Activated T-helper 2 cell treated with anti-CD3 and anti-CD28 coated beads, Interferon-gamma antibody, Interleukin-2, Interleukin-4, amounts not matched to agents 10 μg/mL and 5 μg/mL and 100 μg/mL, durations not matched to agents 14 hours and 24 hours and 36 hours (primary cell): Measurements from ENCODE around the gene CCDC85B. TPM values are rescaled to one million over a fixed set of nuclear protein-coding genes. Genes with fewer than 3 reads are reported as not detected.
"Not testable (repeated sequence)": the region's sequence is repeated elsewhere in the genome, so short reads cannot be mapped to it uniquely, and the experiment has no call there.

Experiments
- DNase-seq: peaks from one replicate; pipeline ENCODE4 v3.0.0; 2021; ENCODE audit warnings: low spot score
- H3K27ac Mint-ChIP-seq: one replicate; pipeline ENCODE4 v1.8.0; 2021; ENCODE audit warnings: mixed read lengths
- H3K27me3 Mint-ChIP-seq: one replicate; pipeline ENCODE4 v1.8.0; 2021; ENCODE audit warnings: low read depth, mixed read lengths
- H3K36me3 Mint-ChIP-seq: one replicate; pipeline ENCODE4 v1.8.0; 2021; ENCODE audit warnings: low read depth, mixed read lengths
- H3K4me1 Mint-ChIP-seq: one replicate; pipeline ENCODE4 v1.8.0; 2021; ENCODE audit warnings: low read depth, mixed read lengths
- H3K4me3 Mint-ChIP-seq: one replicate; pipeline ENCODE4 v1.8.0; 2021; ENCODE audit warnings: low read depth, mild to moderate bottlenecking, moderate library complexity, mixed read lengths
- H3K9me3 Mint-ChIP-seq: one replicate; pipeline ENCODE4 v1.8.0; 2021; ENCODE audit warnings: mixed read lengths
- intact Hi-C: fragments of 100-400 bp; cut with micrococcal nuclease; formaldehyde crosslinking; loops from one replicate; pipeline ENCODE4 v1.15.1; 2023
- total RNA-seq: library from RNA; stranded (reverse); gene quantifications from 2 replicates; pipeline ENCODE4 v1.2.3, GENCODE V29; 2022

Gene CCDC85B
- total RNA-seq, 1 donor from 2014 or later, result 53.2 TPM

- Mint-ChIP-seq H3K36me3 (peaks cover 61% of the 10 kb centered on the region), H3K27me3 (no peaks in the 10 kb centered on the region), H3K4me3 (peak within 1 kb of the TSS; percentile 98), H3K9me3 (no peaks in the 10 kb centered on the region), H3K4me1 (peaks cover 47% of the 10 kb centered on the region), H3K27ac (peak within 1 kb of the TSS; percentile 92)
- DNase-seq, result peak; percentile 91
- intact Hi-C loops, result loop anchor here (1.0 to 2.0 kb wide), 2 partner anchors 73 to 101 kb away; partner anchors contain the start of gene SART1
Observed at GRCh38 chr11:65888163-65888814, 2.2 kb upstream of the CCDC85B start, which contains the start of gene FIBP. Gene FIBP, minus strand, starts transcription at chr11:65888471. Its CDS starts 53 bp downstream, at chr11:65888418.

GRCh38 chr11:65891219-65892136 is 1.0 kb downstream of the CCDC85B start:
- Mint-ChIP-seq H3K4me3 (peak overlapping the region; percentile 79), H3K27me3 (no peaks in the 10 kb centered on the region), H3K27ac (peak overlapping the region; percentile 78), H3K36me3 (peaks cover 57% of the 10 kb centered on the region), H3K9me3 (no peaks in the 10 kb centered on the region), H3K4me1 (peaks cover 59% of the 10 kb centered on the region)
- intact Hi-C loops, result loop anchor here (5.0 kb wide), 1 partner anchor 36 kb away; no protein-coding TSS in a partner anchor
- no peak for DNase-seq

- DNase-seq, H3K9me3 Mint-ChIP-seq, H3K27me3 Mint-ChIP-seq: not testable (repeated sequence)
- Mint-ChIP-seq H3K27ac (peak overlapping the region; percentile 78), H3K36me3 (peaks cover 57% of the 10 kb centered on the region), H3K4me3 (peak overlapping the region; percentile 79), H3K4me1 (peaks cover 56% of the 10 kb centered on the region)
- intact Hi-C loops, result loop anchor here (5.0 kb wide), 1 partner anchor 35 kb away; no protein-coding TSS in a partner anchor
Observed at GRCh38 chr11:65892137-65892540, 1.7 kb downstream of the CCDC85B start.

GRCh38 chr11:65892661-65893317 is 2.3 kb downstream of the CCDC85B start:
- intact Hi-C loops, result loop anchor here (5.0 kb wide), 1 partner anchor 35 kb away; no protein-coding TSS in a partner anchor
- DNase-seq, result no peak
- peak overlapping the region; percentile 79 for H3K4me3 Mint-ChIP-seq
- H3K4me1 Mint-ChIP-seq, result peaks cover 55% of the 10 kb centered on the region
- peak overlapping the region; percentile 78 for H3K27ac Mint-ChIP-seq
- no peaks in the 10 kb centered on the region for H3K9me3 Mint-ChIP-seq
- no peaks in the 10 kb centered on the region for H3K27me3 Mint-ChIP-seq
- H3K36me3 Mint-ChIP-seq, result peaks cover 58% of the 10 kb centered on the region

- Mint-ChIP-seq H3K27ac (peak overlapping the region; percentile 85), H3K27me3 (no peaks in the 10 kb centered on the region), H3K9me3 (no peaks in the 10 kb centered on the region), H3K36me3 (peaks cover 59% of the 10 kb centered on the region), H3K4me1 (peaks cover 55% of the 10 kb centered on the region), H3K4me3 (peak overlapping the region; percentile 79)
- intact Hi-C loops, result loop anchor here (5.0 kb wide), 1 partner anchor 33 kb away; no protein-coding TSS in a partner anchor
- peak; percentile 41 for DNase-seq
Observed at GRCh38 chr11:65894034-65894591, 3.6 kb downstream of the CCDC85B start.

- Mint-ChIP-seq H3K4me1 (peaks cover 45% of the 10 kb centered on the region), H3K27me3 (no peaks in the 10 kb centered on the region), H3K36me3 (peaks cover 59% of the 10 kb centered on the region), H3K9me3 (no peaks in the 10 kb centered on the region), H3K4me3 (peak overlapping the region; percentile 30), H3K27ac (peak overlapping the region; percentile 31)
- DNase-seq, result no peak
- intact Hi-C loops, result no loop called here
Observed at GRCh38 chr11:65895482-65895981, 5.1 kb downstream of the CCDC85B start.

- no peak for DNase-seq
- intact Hi-C loops, result no loop called here
- Mint-ChIP-seq H3K27me3 (no peaks in the 10 kb centered on the region), H3K9me3 (no peaks in the 10 kb centered on the region), H3K4me3 (peak overlapping the region; percentile 2), H3K4me1 (peaks cover 50% of the 10 kb centered on the region), H3K27ac (peak overlapping the region; percentile 27), H3K36me3 (peaks cover 58% of the 10 kb centered on the region)
Observed at GRCh38 chr11:65896034-65896999, 5.8 kb downstream of the CCDC85B start.

GRCh38 chr11:65897020-65897471 is 6.6 kb downstream of the CCDC85B start:
- H3K9me3 Mint-ChIP-seq, result no peaks in the 10 kb centered on the region
- intact Hi-C loops, result no loop called here
- peaks cover 51% of the 10 kb centered on the region for H3K36me3 Mint-ChIP-seq
- H3K27ac Mint-ChIP-seq, result peak overlapping the region; percentile 27
- no peak for DNase-seq
- H3K27me3 Mint-ChIP-seq, result no peaks in the 10 kb centered on the region
- peak overlapping the region; percentile 13 for H3K4me3 Mint-ChIP-seq
- peaks cover 50% of the 10 kb centered on the region for H3K4me1 Mint-ChIP-seq

GRCh38 chr11:65898656-65899355 is 8.3 kb downstream of the CCDC85B start:
- Mint-ChIP-seq H3K4me3 (peak overlapping the region; percentile 82), H3K27ac (peak overlapping the region; percentile 71), H3K36me3 (peaks cover 36% of the 10 kb centered on the region), H3K9me3 (no peaks in the 10 kb centered on the region), H3K27me3 (no peaks in the 10 kb centered on the region), H3K4me1 (peaks cover 41% of the 10 kb centered on the region)
- intact Hi-C loops, result no loop called here
- DNase-seq, result no peak

GRCh38 chr11:65899356-65900124 is 9.1 kb downstream of the CCDC85B start:
- no peaks in the 10 kb centered on the region for H3K9me3 Mint-ChIP-seq
- peak overlapping the region; percentile 82 for H3K4me3 Mint-ChIP-seq
- H3K27me3 Mint-ChIP-seq, result no peaks in the 10 kb centered on the region
- peak; percentile 57 for DNase-seq
- intact Hi-C loops, result loop anchor here (1.0 kb wide), 2 partner anchors 9 to 20 kb away; partner anchors contain the start of genes C11orf68, CCDC85B and DRAP1
- peak overlapping the region; percentile 58 for H3K27ac Mint-ChIP-seq
- peaks cover 30% of the 10 kb centered on the region for H3K36me3 Mint-ChIP-seq
- H3K4me1 Mint-ChIP-seq, result peaks cover 35% of the 10 kb centered on the region
